Eye (tissue), 1 donor: Measurements from ENCODE around the gene CLEC14A.

Experiments
- DNase-seq: peaks from one replicate; pipeline ENCODE4 v3.0.0-alpha.2; 2015

Gene CLEC14A

DNA sequence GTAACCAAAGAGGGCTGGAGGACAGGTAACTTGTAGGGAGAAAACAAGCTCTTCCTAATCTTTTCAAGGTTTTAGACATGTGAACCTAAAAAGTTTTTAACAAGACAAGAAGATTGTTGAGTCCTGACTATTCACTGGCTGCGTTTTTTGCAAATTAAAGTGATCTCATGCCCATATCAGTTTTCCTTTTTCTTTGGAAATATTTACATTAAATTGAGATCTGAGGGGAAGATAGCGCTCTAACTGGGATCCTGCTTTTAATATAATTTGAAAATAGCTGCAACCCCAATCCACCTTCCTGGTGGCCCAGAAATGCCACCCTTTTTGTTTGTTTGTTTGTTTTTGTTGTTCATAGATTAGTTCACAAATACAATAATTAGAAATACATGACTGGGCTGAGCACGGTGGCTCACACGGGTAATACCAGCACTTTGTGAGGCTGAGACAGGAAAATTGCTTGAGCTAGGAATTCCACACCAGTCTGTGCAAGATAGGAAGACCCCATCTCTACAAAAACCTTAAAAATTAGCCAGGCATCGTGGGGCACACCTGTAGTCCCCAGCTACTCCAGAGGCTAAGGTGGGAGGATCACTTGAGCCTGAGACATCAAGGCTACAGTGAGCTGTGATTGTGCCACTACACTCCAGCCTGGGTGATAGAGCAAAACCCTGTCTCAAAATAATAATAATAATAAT is 50.6 kb downstream of the CLEC14A start:
- DNase-seq: peak; percentile 5

DNA sequence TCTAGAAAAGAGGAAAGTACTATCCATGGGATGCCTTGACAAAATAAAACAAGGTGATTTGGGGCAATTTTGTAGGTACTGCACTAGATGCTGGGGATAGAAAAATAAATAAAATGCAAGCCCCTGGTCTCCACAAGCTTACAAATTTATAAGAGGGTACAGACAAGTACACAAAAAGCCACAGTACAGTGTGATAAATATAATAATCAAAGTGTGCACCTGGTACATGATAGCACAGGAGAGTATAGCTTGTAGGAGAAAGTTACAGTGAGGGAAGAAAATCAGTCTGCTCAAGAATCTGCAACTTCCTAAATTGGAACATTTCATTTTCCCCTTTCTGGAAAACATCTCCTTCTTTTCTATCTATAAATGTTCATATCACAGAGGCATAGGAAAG is 51.2 kb downstream of the CLEC14A start:
- DNase-seq: no peak
